ENCODE measurements around the gene CD177.
"Not testable (repeated sequence)": the region's sequence is repeated elsewhere in the genome, so short reads cannot be mapped to it uniquely, and the experiment has no call there.

The CD177 gene

GRCh38 chr19:43353606-43354304 lies at the start of gene CD177:
Gene CD177, plus strand, starts transcription at chr19:43353686. Its CDS starts 29 bp downstream, at chr19:43353715.
- no peak for DNase-seq

GRCh38 chr19:43305642-43306041 lies 47.8 kb upstream of the CD177 start:
- no peak for DNase-seq

- DNase-seq: no peak
These were observed 47.4 kb upstream of the CD177 start for GRCh38 chr19:43306097-43306496.

- no peak for DNase-seq
These were observed 45.2 kb upstream of the CD177 start for GRCh38 chr19:43308244-43308815.

- no peak for DNase-seq
These were observed 44.0 kb upstream of the CD177 start for GRCh38 chr19:43309466-43309865.

- DNase-seq: no peak
These were observed 43.3 kb upstream of the CD177 start for GRCh38 chr19:43310221-43310620.

- DNase-seq: no peak
These were observed 42.2 kb upstream of the CD177 start for GRCh38 chr19:43311256-43311655.

GRCh38 chr19:43311706-43312105 lies 41.8 kb upstream of the CD177 start:
- no peak for DNase-seq

- DNase-seq: no peak
These were observed 39.6 kb upstream of the CD177 start for GRCh38 chr19:43313711-43314495.

- DNase-seq: no peak
These were observed 37.6 kb upstream of the CD177 start for GRCh38 chr19:43315851-43316250.

GRCh38 chr19:43316591-43317319 lies 36.7 kb upstream of the CD177 start:
- no peak for DNase-seq

- DNase-seq: no peak
These were observed 35.3 kb upstream of the CD177 start for GRCh38 chr19:43318203-43318602.

GRCh38 chr19:43318796-43319314 lies 34.6 kb upstream of the CD177 start:
- DNase-seq: no peak

- DNase-seq: no peak
These were observed 32.9 kb upstream of the CD177 start for GRCh38 chr19:43320546-43320945.

GRCh38 chr19:43326761-43327160 lies 26.7 kb upstream of the CD177 start:
- not testable (repeated sequence) for DNase-seq

GRCh38 chr19:43328561-43328960 lies 24.9 kb upstream of the CD177 start:
- not testable (repeated sequence) for DNase-seq

- not testable (repeated sequence) for DNase-seq
These were observed 24.4 kb upstream of the CD177 start for GRCh38 chr19:43329049-43329448.

GRCh38 chr19:43329989-43330388 lies 23.5 kb upstream of the CD177 start:
- no peak for DNase-seq

GRCh38 chr19:43330726-43331434 lies 22.6 kb upstream of the CD177 start:
- DNase-seq: no peak

GRCh38 chr19:43331435-43332010 lies 22.0 kb upstream of the CD177 start:
- DNase-seq: no peak

- no peak for DNase-seq
These were observed 21.2 kb upstream of the CD177 start for GRCh38 chr19:43332058-43332922.

Measured in CD4-positive, alpha-beta T cell treated with Interleukin-17A for 4 hours (primary cell).